Fibroblast of villous mesenchyme (primary cell): ENCODE measurements around the gene PPP3CB. TPM values are rescaled to one million over a fixed set of nuclear protein-coding genes. Genes with fewer than 3 reads are reported as not detected.

Experiments
- DNase-seq: peaks from one replicate; pipeline ENCODE4 v3.0.0-alpha.2; 2010; ENCODE audit warnings: low read depth
- H3K4me3 ChIP-seq: 2 replicates; pipeline ENCODE4 v1.5.1; 2011; ENCODE audit warnings: low read depth, mild to moderate bottlenecking, low read length
- CTCF ChIP-seq: IDR thresholded peaks from 2 replicates; pipeline ENCODE4 v1.5.1; 2012; ENCODE audit warnings: low read depth, mild to moderate bottlenecking, low read length; ENCODE audit not compliant: insufficient read depth
- total RNA-seq: library from RNA; depleted of rRNA; stranded (reverse); fragments of >200 nt; gene quantifications from 2 replicates; pipeline ENCODE4 v1.2.3, GENCODE V29; 2012

The PPP3CB gene
- 23.2 and 27.2 TPM in 2 replicates for total RNA-seq

DNA sequence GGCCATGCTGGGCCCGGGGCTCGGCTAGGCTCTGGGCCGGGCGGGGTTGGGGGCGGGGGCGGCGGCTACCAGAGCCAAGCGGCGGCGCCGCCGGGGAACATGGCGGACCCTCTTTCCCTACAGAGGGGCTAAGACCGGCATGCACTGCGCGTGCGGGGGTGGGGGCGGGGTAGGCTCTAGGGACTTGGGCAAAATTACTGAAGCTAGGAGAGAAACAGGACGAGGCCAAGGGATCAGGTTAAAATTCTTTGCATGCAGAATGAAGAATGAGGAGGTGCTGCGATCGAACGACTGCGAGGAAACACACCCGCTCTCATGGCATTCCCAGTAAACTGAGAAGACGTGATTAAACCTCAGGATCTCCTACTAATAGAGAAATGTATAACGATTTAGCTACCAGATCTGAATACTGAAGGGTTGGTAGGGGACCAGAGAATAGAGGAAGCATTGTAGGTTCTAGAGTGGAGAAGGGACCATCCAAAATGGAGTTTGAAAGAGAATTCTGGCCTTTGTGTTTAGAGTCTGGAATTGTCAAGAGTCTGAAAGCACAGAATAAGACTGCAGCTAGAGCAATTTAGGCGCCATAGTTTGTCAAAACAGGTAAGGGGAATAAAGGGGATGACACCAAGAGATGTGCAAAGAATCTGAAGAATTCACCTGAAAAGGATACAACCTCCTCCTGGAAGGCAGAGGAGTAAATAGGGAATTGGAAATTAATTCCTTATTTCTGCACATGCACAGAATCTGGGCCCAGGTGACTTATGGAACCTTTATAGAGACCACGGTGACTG, at the start of gene PPP3CB:
Gene PPP3CB (minus strand): TSS at position 141 of the 791 bp plus-strand sequence. CDS start 135 bp downstream, at position 6.
- TF ChIP-seq CTCF: no peak
- peak; percentile 99 for DNase-seq
- H3K4me3 ChIP-seq: peak within 1 kb of the TSS; percentile 94

DNA sequence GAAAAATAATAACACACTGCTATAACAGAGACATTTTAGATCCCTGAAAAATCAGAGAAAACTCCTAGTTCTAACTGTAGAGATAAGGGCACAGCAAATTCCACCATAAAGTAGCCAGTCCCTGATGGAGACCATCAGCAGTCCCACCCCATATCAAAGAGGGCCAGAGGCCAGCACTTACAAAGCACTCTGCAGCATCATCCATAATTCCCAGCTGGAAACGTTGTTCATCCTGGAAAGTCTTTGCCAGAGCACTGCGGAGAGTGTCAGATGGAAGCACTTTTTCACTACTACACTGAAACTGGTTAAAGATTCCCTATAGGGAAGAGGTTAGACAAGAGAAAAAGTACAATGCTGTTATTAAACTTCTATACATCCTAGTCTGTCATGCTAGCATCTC, 49.5 kb upstream of the PPP3CB start:
- H3K4me3 ChIP-seq: no peak overlapping the region
- no peak for TF ChIP-seq CTCF
- no peak for DNase-seq

GRCh38 chr10:73537709-73538108, 41.9 kb upstream of the PPP3CB start:
- TF ChIP-seq CTCF: no peak
- no peak for DNase-seq
- no peak overlapping the region for H3K4me3 ChIP-seq

DNA sequence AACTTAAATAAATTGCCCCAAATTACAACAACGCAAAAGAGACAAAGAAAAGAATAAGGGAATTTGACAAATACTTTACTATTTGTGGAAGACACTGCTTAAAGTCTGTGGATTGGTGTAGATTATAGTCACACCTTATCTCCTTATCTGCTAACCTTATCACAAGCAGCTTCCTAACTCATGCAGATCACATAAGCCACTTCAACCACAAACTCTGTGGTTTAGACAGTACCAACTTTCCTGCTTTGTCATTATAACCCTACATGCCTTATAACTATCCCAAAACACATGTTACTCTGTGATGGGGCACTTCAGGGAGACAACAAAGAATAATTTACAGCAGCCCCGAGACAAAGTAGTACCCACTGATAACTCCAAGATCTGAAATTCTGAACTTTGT, 41.5 kb upstream of the PPP3CB start:
- H3K4me3 ChIP-seq: no peak overlapping the region
- TF ChIP-seq CTCF: no peak
- peak; percentile 13 for DNase-seq

- DNase-seq: no peak
- H3K4me3 ChIP-seq: no peak overlapping the region
- TF ChIP-seq CTCF: no peak
Measured at GRCh38 chr10:73534857-73535256, 39.0 kb upstream of the PPP3CB start.

DNA sequence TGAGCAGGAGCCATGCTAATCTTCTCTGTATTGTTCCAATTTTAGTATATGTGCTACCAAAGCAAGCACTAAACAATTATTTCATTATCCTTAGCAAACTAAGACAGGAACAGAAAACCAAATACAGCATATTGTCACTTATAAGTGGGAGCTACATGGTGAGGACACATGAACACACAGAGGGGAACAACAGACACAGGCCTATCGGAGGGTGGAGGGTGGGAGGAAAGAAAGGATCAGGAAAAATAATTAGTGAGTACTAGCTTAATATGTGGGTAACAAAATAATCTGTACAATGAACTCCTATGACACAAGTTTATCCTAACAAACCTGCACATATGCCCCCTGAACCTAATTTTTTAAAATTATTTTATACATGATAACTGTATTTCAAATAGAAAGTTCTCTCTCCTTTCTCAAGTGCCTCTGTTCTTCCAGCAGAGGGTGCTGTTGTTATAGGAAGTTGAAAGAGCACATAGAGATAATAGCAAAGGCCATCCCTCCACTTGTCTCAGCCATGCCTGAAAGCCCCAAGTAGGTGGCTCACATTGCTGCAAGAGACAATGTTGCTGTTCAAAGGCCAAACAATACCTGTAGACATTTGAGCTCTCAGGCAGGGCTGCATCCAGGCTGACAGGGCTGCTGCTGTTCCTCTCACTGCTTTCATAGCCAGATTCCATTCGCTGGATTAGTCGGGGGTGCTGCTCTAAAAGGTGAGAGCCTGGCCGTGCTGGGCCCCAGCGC, 33.4 kb upstream of the PPP3CB start:
- TF ChIP-seq CTCF: peak; percentile 81
- no peak overlapping the region for H3K4me3 ChIP-seq
- DNase-seq: peak; percentile 84
